ENCODE data around the gene ELF2.

ELF2 gene

DNA sequence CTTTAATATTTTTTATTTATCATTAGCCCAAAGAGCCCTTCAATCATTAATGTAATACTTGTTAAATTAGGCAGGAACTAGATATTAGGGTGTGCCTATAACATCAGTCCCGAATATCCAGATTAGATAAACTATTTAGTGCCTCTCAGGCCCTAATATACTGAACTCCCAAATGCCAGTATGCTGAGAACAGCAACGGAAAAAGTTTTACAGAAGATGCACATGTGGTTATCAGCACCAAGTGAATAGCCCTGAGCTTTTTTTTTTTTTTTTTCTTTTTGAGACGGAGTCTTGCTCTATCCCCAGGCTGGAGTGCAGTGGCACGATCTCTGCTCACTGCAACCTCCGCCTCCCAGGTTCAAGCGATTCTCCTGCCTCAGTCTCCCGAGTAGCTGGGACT, 13.0 kb upstream of the ELF2 start:
- Histone ChIP-seq H3K27ac (ENCODE audit: poor library complexity, severe bottlenecking) (no peak overlapping the region), H3K4me3 (ENCODE audit: severe bottlenecking) (no peak overlapping the region), H3K27me3 (ENCODE audit: insufficient read depth, poor library complexity, severe bottlenecking) (no peaks in the 10 kb centered on the region), H3K9me3 (ENCODE audit: severe bottlenecking) (no peaks in the 10 kb centered on the region), H3K4me1 (ENCODE audit: insufficient read depth, poor library complexity, severe bottlenecking) (no peaks in the 10 kb centered on the region), H3K36me3 (ENCODE audit: low read depth) (no peaks in the 10 kb centered on the region)
- DNase-seq (ENCODE audit: low spot score) (no peak), ATAC-seq (ENCODE audit: low read depth) (no peak)
- TF ChIP-seq CTCF (IDR thresholded peaks at IDR 0.05; ENCODE audit: poor library complexity, severe bottlenecking): no peak

GRCh38 chr4:139189417-139189749, 12.4 kb upstream of the ELF2 start:
- H3K4me1 ChIP-seq (ENCODE audit: insufficient read depth, poor library complexity, severe bottlenecking): no peaks in the 10 kb centered on the region
- no peaks in the 10 kb centered on the region for H3K9me3 ChIP-seq (ENCODE audit: severe bottlenecking)
- no peak for ATAC-seq (ENCODE audit: low read depth)
- H3K27me3 ChIP-seq (ENCODE audit: insufficient read depth, poor library complexity, severe bottlenecking): no peaks in the 10 kb centered on the region
- no peak for DNase-seq (ENCODE audit: low spot score)
- no peaks in the 10 kb centered on the region for H3K36me3 ChIP-seq (ENCODE audit: low read depth)
- no peak overlapping the region for H3K4me3 ChIP-seq (ENCODE audit: severe bottlenecking)
- no peak for TF ChIP-seq CTCF (IDR thresholded peaks at IDR 0.05; ENCODE audit: poor library complexity, severe bottlenecking)
- H3K27ac ChIP-seq (ENCODE audit: poor library complexity, severe bottlenecking): no peak overlapping the region

DNA sequence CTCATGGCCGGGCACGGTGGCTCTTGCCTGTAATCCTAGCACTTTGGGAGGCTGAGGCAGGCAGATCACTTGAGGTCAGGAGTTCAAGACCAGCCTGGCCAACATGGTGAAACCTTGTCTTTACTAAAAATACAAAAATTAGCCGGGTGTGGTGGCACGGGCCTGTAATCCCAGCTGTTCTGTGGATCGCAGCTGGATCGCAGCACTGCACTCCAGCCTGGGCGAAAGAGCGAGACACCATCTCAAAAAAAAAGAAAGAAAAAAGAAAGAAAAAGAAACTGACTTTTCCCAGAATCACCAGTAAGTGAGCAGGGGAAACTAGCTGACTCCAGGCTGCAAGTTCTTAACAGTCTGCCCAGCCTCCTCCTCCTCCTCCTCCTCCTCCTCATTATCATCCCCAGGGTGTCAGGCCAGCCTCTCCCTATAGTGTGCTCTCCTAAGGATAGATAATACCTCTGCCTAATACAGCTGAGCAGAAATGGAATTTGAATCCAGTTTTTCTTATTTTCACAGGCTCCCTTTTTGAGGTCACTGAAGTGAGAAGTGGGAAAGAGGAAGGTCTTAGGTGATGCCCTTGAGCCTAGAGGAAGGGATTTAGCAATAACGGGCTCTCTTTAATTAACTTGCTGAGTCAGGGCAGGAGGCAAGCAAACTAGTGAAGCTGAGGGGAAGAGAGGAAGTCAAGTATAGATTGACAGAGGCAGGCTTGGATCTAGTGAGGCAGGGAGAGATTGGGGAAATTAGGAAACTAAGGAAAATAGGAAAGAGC, 11.8 kb upstream of the ELF2 start:
- Histone ChIP-seq H3K27me3 (ENCODE audit: insufficient read depth, poor library complexity, severe bottlenecking) (no peaks in the 10 kb centered on the region), H3K36me3 (ENCODE audit: low read depth) (no peaks in the 10 kb centered on the region), H3K4me3 (ENCODE audit: severe bottlenecking) (no peak overlapping the region), H3K9me3 (ENCODE audit: severe bottlenecking) (no peaks in the 10 kb centered on the region), H3K4me1 (ENCODE audit: insufficient read depth, poor library complexity, severe bottlenecking) (no peaks in the 10 kb centered on the region), H3K27ac (ENCODE audit: poor library complexity, severe bottlenecking) (no peak overlapping the region)
- ATAC-seq (ENCODE audit: low read depth) (0 out of 3 replicates have a peak, but pooled peaks have one; percentile 35), DNase-seq (ENCODE audit: low spot score) (no peak)
- TF ChIP-seq CTCF (IDR thresholded peaks at IDR 0.05; ENCODE audit: poor library complexity, severe bottlenecking): no peak

DNA sequence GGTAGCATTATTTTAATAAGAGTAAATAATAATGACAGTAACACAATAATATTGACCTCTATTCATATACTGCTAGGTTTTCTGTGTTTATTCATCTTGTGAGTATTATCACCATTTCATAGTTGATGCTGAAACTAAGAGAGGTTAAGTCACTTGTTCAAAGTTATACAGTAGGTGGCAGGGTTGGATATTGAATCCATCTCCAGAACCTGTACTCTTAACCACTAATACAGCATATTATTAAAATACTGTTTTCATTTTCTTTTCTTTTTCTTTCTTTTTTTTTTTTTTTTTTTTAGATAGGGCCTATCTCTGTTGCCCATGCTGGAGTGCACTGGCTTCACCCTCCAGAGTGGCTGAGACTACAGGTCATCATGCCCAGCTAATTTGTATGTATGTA, 7.1 kb upstream of the ELF2 start:
- no peak for DNase-seq (ENCODE audit: low spot score)
- no peak overlapping the region for H3K4me3 ChIP-seq (ENCODE audit: severe bottlenecking)

More for the DNA sequence above, 7.1 kb upstream of the ELF2 start:
- Histone ChIP-seq H3K36me3 (ENCODE audit: low read depth) (no peaks in the 10 kb centered on the region), H3K4me1 (ENCODE audit: insufficient read depth, poor library complexity, severe bottlenecking) (no peaks in the 10 kb centered on the region), H3K9me3 (ENCODE audit: severe bottlenecking) (no peaks in the 10 kb centered on the region), H3K27ac (ENCODE audit: poor library complexity, severe bottlenecking) (no peak overlapping the region), H3K27me3 (ENCODE audit: insufficient read depth, poor library complexity, severe bottlenecking) (no peaks in the 10 kb centered on the region)
- TF ChIP-seq CTCF (IDR thresholded peaks at IDR 0.05; ENCODE audit: poor library complexity, severe bottlenecking): peak; percentile 37
- ATAC-seq (ENCODE audit: low read depth): peak; percentile 57
